NCI-H345 treated with DMSO at 0.1 percent for 48 hours (cell line): ENCODE measurements around the gene FBXO47.
A peak's percentile ranks its signal among the peaks of the same experiment; 100 is the strongest.

Experiments
- DNase-seq: peaks from one replicate; lab custom pipeline; 2025; ENCODE audit not compliant: unreplicated experiment; lab: John Stamatoyannopoulos, UW

FBXO47 gene, protein sequence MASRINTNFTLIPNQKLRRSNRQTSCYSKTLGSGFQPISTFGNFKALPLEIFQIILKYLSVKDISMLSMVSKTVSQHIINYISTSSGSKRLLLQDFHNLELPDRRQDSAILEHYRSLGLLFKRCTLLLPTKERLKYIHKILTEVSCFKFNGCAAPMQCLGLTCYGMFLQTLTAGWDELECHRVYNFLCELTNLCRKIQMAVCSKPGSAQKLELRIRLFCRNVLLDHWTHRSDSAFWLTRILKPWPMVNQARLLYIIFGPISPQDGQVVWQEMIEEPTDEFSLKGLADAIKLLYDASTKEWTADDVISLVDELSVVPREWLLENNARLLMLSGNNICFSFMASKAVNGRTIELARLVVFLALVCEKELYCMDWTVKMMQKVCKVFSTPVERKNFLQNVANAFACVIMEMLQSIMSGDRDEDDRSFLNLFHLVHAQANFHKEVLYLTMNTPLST

DNA sequence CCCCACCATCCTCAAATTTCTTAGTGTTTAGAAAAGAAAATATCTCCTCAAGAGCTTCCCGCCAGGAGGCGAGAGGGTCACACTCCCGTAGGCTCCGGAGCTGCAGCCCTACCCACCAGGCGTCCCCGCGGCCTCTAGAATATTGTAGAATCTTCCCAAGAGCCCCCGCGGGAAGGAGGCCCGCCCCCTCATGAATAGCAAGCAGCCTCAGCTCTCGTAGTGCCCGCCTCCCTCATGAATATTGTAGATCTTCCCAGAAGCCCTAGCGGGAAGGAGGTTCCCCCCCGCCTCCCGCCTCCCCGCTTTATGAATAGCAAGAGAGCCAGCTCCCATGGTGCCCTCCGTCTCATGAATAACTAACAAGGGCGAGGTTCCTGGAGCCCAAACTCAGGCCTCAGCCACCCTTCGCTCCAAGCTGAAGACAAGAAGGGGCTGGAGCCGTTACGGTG lies at the start of gene FBXO47:
Gene FBXO47, minus strand, starts transcription at position 114 of the 449 bp plus-strand sequence. CDS start 4,378 bp downstream, outside the sequence.
- DNase-seq, result no peak

DNA sequence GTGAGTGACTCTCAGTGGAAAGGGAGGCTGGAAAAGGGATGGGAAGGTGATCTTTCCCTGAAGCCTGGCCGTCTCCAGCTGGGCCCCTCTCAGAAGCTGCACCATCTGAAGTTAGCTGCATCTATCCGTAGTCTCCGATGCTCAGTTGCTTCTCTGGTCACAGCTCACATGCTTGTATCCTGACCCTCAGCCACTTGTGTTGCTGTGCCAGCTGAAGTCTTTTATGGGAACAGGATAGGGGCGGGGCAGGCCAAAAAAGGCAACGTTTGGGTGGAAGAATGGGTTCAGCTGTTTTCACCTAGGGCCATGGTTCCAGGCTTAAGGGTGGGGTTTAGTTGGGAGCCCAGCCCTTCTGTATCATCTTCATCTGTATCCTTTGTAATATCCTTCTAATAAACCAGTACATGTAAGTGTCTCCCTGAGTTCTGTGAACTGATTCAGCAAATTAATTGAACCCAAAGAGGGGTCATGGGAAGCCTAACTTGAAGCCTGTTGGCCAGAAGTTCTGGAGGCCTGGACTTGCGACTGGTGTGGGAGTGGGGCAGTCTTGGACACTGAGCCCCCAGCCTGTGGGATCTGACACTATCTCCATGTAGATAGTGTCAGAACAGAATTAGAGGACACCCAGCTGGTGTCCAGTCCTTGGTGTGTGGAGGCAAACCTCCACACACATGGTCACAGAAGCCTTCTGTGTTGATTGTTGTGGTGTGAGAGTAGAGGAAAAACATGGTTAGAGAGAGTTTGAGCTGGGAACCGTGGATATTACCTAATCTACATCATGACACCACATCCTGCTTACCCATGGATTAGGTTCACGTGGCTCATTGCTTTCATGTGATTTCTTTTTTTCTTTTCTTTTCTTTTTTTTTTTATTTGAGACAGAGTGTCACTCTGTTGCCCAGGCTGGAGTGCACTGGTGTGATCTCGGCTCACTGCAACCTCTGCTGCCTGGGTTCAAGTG lies 49.3 kb upstream of the FBXO47 start:
- no peak for DNase-seq

DNA sequence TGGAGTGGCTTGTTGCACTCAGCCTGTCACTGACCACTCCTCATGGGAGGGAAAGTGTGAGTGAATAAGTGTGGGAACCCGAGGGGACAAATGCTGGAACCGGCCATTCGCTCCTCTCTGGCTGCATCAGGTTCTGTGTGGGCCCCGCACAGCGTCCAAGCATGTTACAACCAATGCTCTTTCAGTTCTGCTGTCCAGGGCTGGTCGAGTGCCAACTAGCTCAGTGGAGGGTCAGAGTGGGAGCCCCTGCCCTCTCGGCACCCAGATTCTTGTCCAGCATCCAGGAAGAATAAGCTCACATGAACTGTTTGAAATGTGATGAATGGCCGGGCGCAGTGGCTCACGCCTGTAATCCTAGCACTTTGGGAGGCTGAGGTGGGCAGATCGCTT lies 48.3 kb upstream of the FBXO47 start:
- DNase-seq, result no peak

DNA sequence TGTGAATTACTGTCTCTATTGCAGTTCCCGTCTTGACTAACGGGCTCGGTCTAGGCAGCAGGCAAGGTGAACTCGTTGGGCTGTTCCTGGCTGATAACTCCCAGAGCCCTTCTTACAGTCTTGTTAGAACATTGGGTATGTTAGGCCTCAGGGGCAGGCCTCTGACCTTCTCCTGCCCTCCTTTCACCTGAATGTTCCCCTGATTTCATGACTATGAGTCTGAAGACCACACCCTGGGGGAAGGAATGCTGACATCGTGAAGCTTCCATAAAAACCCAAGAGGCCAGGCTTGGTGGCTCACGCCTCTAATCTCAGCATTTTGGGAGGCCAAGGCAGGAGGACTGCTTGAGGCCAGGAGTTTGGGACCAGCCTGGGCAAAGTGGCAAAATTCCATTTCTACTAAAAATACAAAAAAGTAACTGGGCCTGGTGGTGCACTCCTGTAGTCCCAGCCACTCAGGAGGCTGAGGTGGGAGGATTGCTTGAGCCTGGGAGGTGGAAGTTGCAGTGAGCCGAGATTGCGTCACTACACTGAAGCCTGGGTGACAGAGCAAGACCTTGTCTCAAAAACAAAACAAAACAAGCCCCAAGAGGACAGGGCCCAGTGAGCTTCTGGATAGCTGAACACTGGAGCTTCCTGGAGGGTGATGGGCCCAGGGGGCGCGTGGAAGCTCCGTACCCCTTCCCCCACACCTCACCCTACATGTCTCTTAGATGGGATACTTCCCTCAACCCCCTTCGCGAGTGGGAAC lies 47.8 kb upstream of the FBXO47 start:
- no peak for DNase-seq

DNA sequence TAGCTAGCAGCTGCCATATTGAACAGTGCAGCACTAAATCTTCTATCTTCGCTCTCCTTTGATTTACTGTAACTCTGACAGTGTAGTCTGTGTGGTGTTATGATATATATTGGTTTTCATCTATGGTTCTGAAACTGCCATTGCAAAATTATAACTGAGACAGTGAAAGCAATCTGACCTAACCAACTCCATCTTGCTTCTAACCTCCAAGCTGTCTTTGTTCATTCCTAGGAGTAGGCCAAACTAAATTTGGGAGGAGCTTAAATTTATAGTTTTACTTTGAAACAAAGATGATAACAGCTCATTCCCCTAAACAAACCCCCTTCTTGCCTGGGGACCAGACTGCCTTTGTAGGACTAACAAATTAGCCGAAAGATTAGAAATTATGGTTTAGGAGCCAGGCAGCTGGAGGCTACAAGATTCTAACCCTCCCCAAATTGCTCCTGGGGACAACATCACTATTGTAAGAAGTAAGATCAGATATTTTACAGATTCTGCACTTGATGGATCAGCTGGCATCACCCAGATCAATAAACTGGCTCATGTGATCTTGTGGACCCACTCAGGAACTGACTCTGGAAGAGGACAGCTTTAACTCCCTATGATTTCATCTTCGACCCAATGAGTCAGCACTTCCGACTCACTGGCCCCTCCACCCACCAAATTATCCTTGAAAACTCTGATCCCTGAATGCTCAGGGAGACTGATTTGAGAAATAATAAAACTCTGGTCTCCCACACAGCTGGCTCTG lies 47.0 kb upstream of the FBXO47 start:
- no peak for DNase-seq

DNA sequence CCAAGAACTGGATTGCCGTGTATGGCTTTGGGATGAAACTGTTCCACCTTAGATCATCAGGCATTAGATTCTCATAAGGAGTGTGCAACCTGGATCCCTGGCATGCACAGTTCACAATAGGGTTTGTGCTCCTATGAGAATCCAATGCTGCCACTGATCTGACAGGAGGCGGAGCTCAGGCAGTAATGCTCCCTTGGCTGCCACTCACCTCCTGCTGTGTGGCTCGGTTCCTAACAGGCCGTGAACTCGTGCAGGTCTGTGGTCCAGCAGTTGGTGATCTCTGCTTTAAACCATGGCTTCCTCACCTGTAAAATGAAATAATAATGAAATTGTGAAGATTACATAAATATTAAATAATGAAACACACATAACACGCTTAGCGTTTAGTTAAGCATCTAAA lies 45.5 kb upstream of the FBXO47 start:
- no peak for DNase-seq

DNA sequence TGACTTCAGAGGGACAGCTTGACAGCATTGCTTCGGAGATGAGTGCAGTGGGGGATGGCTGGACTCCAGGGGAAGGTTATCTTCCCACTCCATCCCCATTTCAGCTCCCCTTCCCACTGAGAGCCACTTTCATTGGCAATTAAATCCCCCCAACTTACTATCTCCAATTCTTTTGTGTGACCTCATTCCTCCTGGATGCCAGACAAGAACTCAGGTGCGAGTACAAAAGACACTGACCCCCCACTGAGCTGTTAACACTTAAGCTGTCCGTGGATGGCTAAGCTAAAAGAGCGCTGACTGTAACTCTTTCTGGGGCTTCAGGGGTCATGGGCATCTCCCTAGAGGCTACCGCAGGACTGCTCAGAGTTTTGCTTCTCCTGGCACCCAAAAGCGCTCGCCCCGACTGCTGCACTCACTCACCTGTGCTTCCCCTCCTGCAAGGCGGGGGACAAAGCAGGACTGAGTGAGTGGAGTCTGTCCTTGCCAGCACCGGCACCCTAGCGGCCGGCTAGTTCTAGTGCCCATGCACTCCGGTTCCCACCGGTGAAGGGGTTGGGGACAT lies 44.8 kb upstream of the FBXO47 start:
- DNase-seq, result no peak

DNA sequence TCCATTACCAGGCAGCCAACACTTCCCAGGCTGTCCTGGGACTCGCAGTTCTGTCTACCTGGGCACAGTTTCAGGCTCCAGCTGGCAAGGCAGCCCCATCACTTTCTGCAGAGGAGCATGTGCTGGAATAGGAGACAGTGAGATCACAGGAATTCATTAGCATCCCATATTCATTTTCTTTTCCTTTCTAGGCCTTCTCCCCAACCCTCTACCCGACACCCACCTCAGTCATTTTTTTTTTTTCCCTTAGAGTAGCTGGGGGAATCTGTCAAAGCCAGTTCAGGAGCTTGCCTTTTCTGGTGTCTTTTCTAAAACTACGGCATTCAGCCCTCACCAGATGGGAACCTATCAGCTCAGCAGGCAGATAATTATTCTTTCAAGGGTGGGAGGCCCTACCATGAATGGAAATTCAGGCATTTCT lies 42.4 kb upstream of the FBXO47 start:
- no peak for DNase-seq

DNA sequence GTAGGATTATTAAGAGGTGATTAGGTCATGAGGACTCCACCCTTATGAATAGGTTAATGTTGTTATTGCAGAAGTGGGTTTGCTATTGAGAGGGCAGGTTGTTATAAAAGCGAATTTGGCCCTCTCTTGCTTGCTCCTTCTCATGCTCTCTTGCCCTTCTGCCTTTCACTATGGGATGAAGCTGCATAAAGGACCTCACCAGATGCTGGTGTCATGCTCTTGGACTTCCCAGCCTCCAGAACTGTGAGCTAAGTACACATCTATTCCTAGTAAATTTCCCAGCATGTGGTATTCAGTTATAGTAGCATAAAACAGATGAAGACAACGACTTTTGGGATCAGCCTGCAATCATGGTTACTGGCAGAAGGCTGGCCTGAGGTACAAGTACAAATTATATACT lies 41.4 kb upstream of the FBXO47 start:
- DNase-seq, result no peak

DNA sequence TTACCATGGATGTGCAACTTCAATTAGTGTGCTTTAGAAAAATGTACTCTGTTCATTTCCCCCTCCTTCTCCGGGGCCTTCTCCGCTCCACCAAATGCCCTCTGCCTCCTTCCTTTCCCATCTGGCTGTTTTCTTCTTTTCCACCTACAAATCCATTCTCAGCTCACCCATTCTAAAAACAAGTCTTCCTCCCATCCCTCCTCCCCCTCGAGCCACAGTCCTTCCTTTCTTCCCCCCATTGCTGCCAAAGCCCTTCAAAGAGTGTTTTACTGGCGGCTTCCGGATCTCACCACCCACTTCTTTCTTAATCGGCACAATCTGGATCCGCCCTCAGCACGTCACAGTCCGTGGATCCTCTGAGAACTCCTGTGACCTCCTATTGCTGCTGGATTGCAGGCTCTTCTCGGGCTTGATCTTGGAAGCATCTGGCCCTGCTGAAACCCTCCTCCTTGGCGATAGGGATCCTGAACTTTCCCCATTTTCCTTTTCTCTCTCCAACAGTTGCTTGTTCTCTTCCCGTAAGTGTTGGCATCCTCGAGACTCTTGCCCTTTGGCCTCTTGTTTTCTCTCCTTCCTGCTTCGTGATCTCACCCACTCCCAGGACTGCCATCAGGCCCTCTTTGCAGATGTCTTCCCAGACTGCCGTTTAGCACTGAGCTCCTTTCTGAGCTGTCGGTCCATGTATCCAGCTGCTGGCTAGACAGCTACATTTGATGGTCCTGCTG lies 36.0 kb upstream of the FBXO47 start:
- DNase-seq, result no peak

DNA sequence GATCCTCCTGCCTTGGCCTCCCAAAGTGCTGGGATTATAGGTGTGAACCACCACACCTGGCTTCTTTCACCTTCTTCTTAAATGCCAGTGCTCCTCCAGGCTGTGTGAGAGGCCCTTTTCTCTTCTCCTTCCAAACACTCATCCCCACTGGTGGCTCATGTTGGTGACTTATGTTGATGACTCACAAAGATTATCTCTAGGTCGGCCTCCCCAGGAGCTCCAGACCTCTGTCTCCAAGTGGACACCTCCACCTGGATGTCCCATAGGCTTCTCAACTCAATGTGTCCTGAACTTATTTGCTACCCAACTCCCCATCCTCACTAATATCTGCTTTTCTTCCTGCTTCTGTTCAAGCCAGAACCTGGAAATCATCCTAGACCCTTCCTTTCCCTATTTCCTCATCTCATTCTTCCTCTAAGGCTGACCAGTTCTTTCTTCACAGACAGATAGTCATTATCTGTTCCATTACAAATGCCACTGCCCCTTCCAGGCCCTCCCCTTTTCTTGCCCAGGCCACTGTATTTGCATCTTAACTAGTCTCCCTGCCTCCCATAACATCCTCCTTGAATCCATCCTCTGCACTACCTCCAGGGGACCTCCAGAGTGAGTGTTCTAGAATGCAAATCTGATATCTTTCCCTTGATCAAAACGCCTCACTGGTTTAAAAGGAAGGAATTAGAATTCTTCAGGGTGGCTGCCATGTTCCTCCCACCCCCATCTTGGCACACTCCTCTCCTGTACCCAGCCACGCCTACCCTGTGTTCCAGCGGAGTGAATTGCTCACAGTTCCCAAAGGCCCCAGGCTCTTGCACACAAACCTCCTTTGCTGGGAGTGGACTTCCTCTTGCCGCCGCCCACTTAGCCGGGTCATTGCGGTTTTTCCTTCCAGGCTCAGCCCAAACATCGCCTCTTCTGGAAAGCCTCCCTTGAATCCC lies 34.8 kb upstream of the FBXO47 start:
- DNase-seq, result no peak

DNA sequence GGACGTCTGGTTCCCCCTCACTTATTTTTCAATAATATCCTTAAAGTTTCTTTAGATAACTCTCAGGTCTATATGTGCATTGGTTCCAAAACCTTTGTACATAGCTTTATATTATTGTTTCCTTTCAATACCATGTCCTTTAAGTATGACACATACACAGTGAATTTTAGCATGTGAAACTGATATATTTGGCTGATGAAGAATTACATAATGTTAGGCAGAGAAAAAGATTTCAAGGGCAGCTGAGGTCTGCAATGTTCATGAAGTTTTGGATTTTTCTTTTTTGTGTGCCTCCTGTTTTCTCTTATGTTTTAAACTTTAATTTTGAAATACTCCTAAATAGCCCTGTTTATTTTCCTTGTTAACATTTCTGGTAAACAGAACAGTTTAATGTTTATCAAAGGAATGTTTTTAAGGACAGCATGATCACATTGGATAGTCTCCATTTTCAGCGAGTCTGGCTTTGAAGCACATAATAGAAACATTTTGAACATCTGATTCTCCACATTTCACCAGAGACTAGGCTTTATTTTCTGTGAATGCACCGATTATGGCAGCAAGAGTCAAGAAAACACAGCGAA lies 32.9 kb upstream of the FBXO47 start:
- no peak for DNase-seq

DNA sequence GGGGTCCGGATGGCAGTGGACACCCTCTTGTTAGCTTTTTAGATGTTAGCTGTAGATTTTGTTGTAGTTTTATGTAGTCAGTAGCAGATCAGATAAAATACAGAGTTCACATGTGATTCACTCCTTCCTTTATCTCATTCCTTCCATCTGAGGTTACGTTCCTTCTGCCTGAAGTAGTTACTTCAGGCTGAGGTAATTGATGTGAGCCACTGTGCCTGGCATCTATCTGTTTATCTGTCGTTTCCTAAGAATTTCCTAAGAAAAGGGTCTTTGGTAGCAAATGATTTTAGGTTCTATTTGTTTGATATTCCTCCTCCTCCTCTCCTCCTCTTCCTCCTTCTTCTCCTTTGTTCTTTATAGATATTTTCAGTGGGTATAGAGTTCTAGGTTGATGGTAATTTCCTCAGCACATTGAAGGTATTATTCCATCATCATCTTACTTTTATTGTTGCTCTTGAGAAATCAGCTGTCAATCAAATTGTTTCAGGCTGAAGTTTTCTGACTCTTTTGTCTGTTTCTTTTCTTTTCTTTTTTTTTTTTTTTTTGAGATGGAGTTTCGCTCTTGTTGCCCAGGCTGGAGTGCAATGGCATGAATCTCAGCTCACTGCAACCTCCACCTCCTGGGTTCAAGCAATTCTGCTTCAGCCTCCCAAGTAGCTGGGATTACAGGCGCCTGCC lies 29.6 kb upstream of the FBXO47 start:
- no peak for DNase-seq

DNA sequence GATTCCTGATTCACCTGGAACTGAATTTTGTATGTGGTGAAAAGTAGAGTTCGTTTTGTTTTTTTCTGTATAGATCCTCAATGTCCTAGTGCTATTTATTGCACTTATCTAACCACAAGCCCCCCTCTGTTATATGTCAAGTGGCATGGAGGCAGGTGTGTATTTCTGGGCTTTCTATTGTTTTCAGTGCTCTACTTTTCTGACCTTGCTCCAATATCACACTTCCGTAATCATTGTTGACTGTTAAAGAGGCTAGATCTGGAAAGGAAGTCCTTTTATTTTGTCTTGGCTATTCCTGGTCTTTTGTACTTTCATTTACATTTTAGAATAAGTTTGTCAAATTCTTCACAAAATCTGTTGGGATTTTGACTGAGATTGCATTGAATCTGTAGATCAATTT lies 26.8 kb upstream of the FBXO47 start:
- peak; percentile 19 for DNase-seq

DNA sequence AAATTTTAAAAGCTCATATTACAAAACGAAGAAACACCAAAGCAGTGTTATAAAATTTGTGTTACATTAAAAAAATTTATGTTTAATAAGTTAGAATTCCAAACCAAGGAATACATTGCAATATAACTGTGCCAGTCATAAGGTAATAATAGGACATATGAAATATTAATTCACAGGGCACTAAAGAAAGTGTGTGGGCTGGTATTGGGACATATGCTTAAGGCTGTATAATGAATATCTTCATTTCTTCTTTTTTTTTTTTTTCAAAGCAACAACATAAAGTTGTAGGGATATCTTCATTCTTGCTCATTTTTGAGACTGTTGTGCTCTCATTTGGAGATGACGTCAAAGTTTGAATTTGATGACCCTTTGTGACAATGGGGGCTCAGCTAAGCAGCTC lies 17.5 kb upstream of the FBXO47 start:
- no peak for DNase-seq

DNA sequence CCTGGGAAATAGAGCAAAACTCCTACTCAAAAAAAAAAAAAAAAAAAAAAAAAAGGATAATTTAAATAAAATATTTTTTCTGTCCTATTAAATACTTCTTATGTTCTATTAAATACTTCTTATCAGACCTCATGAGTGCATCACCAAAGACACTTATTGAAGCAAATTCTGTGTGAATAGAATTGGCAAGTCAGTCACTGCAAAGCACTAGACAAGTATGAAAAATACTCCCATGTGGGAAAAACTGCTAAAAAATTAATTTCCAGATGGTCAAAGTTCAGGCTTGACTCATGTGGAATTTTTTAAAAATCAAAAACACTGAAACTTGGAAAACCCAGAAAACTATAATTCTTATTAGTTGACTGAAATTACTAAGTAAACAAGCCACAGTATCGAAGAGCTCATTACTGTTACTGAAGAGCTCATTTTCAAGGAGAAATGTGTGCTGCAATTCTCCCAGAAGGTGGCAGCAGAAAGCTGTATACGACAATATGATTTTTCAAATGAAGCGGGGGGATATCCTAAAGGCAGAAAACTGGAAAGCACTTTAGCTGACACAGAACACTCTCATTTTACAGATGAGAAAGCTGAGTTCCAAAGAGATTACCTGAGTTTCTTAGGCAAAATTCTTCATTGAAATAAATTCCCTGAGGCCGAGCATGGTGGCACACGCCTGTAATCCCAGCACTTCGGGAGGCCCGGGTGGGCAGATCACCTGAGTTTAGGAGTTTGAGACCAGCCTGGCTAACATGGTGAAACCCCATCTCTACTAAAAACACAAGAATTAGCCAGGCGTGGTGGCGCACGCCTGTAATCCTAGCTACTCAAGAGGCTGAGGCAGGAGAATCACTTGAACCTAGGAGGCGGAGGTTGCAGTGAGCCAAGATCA lies 15.9 kb upstream of the FBXO47 start:
- peak; percentile 42 for DNase-seq
